HG03039 (cell line): ENCODE data around the gene PHF8.

Experiments used
- ATAC-seq: cut with Tn5 transposase; IDR thresholded peaks from one replicate; pipeline ENCODE4 v1.9.1; 2021; ENCODE audit warnings: mild to moderate bottlenecking, moderate library complexity; ENCODE audit not compliant: unreplicated experiment

Gene PHF8

DNA sequence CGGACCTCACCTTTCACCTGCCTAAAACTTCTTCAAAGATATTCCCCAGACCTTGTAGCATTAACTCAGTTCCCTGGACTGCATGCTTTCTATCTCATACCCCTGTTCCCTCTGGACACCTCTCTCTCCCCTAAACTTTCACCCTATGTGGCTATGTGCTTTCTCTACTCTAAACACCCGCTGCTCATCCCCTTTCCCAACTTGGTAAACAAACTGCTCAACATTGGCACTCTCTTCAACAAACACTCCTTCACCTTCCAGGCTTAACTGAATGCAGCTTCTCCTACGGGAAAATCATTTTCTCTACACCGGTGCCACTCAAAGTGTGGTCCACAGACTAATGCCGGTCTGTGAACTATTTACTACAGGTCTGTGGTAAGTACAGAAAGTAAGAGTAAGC lies 19.9 kb downstream of the PHF8 start:
- ATAC-seq = no peak

DNA sequence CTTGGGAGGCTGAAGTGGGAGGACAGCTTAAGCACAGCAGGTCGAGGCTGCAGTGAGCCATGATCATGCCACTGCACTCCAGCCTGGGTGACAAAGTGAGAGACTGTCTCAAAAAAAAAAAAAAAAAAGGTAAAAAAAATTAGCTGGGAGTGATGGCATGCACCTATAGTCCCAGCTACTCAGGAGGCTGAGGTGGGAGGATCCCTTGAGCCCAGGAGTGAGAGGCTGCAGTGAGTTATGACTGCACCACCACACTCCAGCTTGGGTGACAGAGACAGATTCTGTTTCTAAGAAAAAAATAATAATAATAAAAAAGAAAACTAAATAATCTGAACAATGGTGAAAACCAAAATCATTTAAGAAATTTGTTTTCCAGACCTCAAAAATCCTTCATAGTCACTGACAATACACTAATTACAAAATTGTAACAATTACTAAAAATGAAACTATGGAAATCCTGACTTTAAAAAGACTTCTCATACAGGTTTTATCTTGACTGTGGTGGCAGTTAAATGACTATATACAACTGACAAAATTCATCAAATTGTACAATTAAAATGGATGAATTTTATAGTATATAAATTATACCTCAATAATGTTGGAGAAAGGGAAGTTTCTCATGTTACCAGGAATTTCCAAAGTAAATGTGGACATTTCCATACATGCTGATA lies 31.3 kb downstream of the PHF8 start:
- ATAC-seq = no peak

DNA sequence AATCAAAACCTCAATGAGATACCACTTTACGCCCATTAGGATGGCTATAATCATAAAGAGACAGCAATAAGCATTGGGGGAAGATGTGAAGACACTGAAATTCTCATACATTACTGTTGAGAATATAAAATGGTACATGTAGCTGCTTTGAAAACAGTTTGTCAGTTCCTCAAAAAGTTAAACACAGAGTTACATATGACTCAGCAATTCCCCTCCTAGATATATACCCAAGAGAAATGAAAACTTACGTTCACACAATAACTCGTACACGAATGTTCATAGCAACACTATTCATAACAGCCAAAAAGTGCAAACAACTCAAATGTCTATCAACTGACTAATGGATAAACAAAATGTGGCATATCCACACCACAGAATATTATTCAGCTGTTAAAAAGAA lies 36.6 kb downstream of the PHF8 start:
- ATAC-seq = no peak

DNA sequence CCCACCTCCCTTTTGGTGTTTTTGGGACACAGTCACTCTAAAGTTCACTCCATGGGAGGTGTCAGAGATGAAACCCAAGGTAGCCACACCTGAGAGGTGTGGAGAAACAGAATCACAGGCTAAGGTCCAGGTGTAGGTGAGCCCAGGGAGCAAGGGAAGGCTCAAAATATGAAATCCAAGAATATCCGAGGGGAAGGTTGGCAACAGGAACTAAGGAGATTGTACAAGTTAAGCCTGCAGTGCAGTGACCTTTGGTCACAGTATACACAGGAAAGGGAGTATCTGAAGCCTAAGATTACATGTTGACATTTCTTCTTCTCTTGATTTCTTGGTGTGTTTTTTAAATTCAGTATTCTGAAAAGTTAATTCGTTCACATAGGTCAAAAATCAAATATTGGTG lies 46.5 kb downstream of the PHF8 start:
- no peak for ATAC-seq

DNA sequence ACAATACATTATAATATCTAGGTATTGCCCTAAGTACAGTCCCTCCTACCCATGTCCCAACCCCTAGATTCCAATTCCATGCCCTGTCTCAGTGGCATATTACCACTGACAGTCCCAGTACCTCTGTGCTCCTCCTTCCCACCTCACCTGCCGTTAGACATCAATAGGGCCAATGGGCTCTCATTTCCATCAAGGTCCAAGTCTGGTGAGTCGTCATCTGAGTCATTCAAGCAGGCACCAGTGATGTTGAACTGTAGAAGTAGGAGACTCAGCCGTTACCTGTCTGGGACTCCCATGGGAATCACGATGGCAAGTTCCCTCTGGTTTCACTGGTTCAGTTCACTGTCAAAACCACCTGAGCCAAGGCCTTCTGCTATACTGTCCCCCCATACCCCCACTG lies 51.7 kb downstream of the PHF8 start:
- no peak for ATAC-seq

DNA sequence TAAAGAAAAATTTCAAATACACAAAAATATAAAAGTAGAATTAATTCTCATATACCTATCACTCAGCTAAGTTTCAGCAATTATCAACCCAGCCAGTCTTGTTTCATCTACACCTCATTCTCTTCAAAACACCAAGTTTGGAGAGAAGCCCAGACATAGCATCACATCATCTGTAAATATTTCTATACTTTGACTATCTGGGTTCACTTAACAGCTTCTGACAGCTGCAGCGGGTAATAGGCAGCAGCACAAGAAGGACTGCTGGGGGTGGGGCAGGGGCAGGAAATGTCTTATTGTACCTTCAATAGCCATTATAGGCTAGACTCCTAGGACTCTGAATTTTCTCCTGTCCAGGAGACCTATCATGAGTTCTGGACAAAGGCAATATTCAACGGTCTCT lies 54.1 kb downstream of the PHF8 start:
- ATAC-seq = no peak

DNA sequence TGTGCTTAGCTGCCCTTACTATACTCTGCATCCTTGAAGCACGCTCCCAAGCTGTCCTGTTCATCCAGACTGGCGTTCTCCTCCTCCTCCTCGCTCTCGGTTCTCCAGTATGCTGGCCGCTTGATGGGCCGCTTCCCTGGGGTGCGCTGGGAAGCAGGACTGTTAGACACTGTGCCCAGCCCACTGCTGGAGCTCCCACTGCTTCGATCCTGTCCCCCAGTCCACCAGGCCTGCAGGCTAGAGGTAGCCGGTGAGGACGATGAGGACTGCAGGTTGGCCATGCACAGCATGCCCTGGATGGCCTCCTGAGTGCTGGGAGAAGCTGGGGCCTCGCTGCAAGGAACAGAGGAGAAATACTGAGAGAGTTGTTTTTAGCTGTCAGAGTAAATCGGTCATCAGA lies 59.4 kb downstream of the PHF8 start:
- no peak for ATAC-seq

DNA sequence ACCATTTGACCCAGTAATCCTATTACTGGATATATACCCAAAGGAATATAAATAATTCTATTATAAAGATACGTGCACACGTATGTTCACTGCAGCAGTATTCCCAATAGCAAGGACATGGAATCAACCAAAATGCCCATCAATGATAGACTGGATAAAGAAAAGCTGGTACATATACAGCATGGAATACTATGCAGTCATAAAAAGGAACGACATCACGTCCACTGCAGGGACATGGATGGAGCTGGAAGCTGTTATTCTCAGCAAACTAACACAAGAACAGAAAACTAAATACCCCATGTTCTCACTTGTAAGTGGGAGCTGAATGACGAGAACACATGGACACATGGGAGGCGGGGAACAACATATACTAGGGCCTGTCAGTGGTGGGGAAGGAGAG lies 69.7 kb downstream of the PHF8 start:
- ATAC-seq = no peak

DNA sequence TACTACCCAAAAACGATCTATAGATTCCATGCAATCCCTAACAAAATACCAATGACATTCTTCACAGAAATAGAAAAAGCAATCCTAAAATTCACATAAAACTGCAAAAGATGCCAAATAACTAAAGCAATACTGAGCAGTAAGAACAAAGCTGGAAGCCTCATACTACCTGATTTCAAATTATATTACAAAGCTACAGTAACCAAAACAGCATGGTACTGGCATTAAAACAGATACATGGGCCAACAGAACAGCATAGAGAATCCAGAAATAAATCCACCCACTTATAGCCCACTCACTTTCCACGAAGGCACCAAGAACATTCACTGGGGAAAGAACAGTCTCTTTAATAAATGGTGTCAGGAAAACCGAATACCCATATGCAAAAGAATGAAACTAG lies 74.7 kb downstream of the PHF8 start:
- no peak for ATAC-seq

DNA sequence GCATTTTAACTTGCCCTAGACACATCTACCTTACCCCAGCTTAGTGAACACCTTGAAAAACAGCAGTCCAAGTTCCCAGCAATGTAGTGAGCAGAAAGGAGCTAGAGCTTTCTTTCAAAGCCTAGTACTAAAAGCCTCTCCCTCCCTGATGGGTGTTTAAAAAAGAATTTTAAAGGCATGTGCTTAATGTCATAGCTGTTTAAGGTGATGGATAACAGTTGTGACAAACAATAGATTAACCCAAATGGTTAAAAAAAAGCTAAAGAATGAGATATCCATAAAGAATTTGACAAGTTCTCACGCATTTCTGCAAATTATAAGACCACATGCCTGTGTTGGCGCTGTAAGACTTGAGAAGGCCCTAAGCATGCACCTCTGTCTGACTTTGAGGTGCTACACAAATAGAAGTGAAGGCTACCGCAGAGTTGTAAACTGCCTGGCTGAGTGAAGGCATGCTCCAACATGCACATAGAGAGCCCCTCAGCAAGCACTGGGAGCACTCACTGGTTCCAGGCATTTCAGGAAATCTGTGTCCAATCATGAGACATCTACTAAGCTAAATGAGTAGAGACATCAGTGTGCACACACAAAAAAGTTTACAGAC lies 94.0 kb downstream of the PHF8 start:
- ATAC-seq = no peak

DNA sequence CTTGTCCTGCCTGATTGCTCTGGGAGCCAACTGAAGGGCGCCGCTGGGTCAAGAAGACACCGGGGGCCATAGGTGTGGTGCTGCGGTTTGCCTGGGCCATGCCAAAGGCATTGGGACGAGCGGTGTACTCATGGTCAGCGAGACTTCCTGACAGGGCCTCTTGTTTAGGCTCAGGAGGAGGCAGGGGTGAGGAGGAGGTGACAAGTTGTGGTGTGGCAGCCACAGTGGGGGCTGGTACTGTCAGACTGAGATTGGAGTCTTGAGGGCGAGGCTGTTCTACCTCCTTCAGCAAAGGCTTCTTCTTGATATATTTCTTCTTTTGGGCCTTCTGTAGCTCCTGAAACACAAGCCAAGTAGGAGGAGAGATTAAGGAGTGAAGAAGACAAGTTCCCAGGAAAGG lies 104.1 kb downstream of the PHF8 start:
- no peak for ATAC-seq

DNA sequence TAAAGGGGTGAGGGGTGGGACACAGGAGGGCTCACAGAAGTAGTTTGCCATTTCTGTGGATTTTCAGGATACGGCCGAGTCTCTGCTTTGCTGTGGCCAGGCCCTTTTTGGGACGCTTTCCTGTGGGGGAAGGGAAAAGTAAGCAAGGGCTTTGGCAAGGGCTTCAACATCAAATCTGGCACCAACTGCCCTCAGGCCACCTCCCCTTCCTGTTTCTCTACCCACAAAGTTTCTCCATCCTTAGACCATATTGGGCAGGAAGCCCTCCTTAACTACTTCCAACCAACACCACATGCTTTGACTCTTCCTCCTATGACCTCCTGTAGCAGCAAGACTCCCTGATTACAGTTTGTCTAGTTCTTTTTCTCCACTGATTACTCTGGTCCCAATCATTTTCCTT lies 105.1 kb downstream of the PHF8 start:
- no peak for ATAC-seq

DNA sequence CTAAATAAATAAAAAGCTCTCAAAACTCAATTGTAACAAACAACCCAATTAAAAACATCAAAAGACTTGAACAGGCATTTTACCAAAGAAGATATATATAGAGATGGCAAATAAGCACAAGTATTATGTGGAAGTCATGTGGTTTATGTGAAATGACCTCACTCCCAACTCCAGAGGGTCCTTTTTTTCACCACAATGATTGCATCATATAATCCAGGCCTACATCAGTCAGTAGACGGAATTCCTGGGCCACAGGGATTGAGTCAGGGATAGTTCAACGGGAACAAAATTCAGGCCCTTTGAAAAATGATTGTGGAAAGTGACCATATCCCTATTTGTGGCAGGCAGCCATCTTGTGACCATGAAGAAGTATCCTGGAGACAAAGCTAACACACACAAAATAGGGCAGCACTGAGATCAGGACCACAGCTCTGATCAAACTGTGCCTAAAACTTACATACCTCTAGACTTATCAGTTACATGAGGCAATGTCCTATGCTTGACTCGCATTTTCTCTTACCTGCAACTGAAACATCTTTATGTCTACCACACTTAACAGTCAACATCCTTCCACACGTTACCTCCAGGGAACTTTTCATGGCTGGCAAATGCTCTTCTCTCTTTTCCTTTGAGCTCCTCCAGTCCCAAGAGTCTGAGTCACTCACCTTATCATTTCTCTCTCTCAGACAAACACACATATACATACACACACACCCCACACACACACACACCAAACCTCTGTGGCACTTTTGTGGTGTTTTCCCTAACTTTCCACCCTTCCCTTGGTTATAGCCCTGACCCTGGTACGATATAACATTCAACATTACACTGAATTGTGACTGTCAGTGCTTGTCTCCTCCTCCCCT lies 113.5 kb downstream of the PHF8 start:
- ATAC-seq = no peak

DNA sequence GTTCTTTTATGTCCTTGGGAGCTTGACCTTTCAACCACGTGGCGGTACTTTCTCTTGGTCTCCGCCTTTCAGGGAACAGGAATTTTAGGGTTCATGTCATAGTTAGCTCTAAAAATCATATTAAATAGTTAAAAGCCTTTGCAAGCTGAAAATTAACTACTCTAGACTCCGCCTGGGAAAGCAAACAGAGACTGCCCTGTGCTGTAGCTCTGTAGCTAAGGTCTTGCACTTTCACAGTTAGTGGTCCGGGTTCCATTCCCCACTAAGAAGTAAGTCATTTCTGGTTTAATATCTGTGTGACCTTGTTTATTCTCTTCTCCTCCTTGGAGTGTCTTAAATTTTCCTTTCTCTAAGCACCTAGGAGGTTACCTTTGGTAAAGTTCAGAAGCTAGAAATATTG lies 118.2 kb downstream of the PHF8 start:
- no peak for ATAC-seq

DNA sequence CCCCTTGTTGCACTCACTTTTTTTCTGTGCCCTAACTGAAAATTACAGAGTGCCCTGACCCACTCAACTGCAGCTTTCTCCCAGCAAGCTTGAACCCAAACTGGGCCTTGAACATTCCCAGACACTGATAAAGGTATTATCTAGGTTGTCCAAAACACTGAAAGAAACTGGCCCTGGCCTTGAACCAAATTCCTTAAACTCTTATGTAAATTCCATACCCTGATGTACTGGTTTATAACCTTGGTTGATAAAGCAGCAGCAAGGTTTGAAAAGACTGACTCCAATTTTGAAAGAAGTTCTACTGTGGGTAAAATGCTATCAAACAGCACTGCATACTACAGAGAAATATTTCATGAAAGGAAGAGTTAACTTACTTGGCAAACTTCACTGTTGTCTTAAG lies 125.6 kb downstream of the PHF8 start:
- no peak for ATAC-seq

DNA sequence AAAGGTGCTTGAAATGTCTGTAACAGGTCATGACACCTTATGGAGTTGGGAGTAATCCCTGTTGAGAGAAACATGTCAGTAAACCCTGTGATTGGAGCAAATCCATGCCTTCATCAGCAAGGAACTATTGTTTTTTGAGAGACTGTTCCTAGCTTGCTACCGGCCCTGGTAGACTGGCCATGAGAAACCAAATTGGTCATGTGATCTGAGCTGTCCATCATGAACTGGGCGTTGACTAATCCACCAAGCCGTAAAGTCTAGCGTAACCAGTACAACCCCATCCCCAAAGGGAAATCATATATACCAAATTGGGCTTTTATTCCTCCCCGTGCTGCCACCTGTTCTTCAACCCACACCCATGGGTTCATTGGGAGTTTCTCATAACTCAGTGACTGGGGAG lies 143.7 kb downstream of the PHF8 start:
- no peak for ATAC-seq

DNA sequence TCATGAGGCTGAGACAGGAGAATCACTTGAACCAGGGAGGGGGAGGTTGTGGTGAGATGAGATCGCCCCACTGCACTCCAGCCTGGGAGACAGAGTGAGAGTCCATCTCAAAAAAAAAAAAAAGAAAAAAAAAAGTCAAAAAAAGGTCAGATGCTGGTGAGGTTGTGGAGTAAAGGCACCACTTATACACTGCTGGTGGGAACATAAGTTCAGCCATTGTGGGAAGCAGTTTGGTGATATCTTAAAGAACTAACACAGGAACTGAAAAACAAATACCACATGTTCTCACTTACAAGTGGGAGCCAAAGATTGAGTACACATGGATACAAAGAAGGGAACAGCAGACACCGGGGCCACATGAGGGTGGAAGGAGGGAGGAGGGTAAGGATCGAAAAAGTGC lies 149.0 kb downstream of the PHF8 start:
- no peak for ATAC-seq
